HCT116 (cell line): ENCODE measurements around the gene PTPN9. TPM values are rescaled to one million over a fixed set of nuclear protein-coding genes. Genes with fewer than 3 reads are reported as not detected.

Experiments used
- ATAC-seq: fragments of 200-7000 bp; cut with Tn5 transposase; 2 replicates; pipeline ENCODE4 v1.9.1; 2020; ENCODE audit warnings: mild to moderate bottlenecking, moderate library complexity
- BruUV-seq: library from RNA; stranded (reverse); fragments of 400-500 nt; replicated peaks from 2 replicates; lab custom pipeline; 2021; lab: Mats Ljungman, UMichigan
- CTCF ChIA-PET: fragments of 300-600 bp; sonication (Branson Sonifier 250); formaldehyde crosslinking; loops from one replicate; lab custom pipeline; 2021; ENCODE audit warnings: antibody characterized with exemption; lab: Charles Lee
- POLR2A ChIA-PET: fragments of 300-600, 350-600 bp; sonication (Branson Sonifier 250); formaldehyde crosslinking; loops from one replicate; lab custom pipeline; 2021; ENCODE audit warnings: antibody characterized with exemption; lab: Charles Lee
- RAD21 ChIA-PET, 2 experiments: fragments of 300-600 bp; sonication (Branson Sonifier 250); formaldehyde crosslinking; loops; one replicate each; lab custom pipeline; 2023; ENCODE audit warnings: low total read pairs in 2 of 2; ENCODE audit not compliant: uncharacterized antibody in 2 of 2, unreplicated experiment in 2 of 2, low non-redundant PET in 1 of 2; lab: Charles Lee
- DNase-seq: peaks from one replicate; pipeline ENCODE4 v3.0.0-alpha.2; 2010; ENCODE audit warnings: low read depth, low spot score
- H2AFZ ChIP-seq: fragments of 200-600 bp; shearing (Covaris generic), sonication (generic); 2 replicates; pipeline ENCODE4 v1.6.1; 2017; ENCODE audit warnings: low read depth, mixed run types, mixed read lengths, antibody characterized with exemption, low read length; ENCODE audit not compliant: poor library complexity, severe bottlenecking
- H3K27ac ChIP-seq: 2 replicates; pipeline ENCODE4 v1.5.1; 2012; ENCODE audit warnings: low read depth, low read length
- H3K27me3 ChIP-seq: fragments of 200-600 bp; sonication (generic); 2 replicates; pipeline ENCODE4 v1.6.1; 2016; ENCODE audit warnings: mixed run types, low read length, mixed read lengths; ENCODE audit not compliant: insufficient read depth
- H3K36me3 ChIP-seq, 2 experiments: fragments of 200-500 bp in 1 of 2; fragments of 200-600 bp in 1 of 2; sonication (Bioruptor generic) in 1 of 2; sonication (generic) in 1 of 2; 2 replicates each; pipeline versions ENCODE4 v1.5.1 to v1.6.1; 2014 to 2016; ENCODE audit warnings: low read length in 2 of 2, inconsistent platforms in 1 of 2, mixed read lengths in 1 of 2, mixed run types in 1 of 2; ENCODE audit not compliant: insufficient read depth in 2 of 2, control insufficient read depth in 1 of 2
- H3K4me1 ChIP-seq, 2 experiments: fragments of 200-600 bp in 1 of 2; sonication (generic) in 1 of 2; 2 replicates each; pipeline versions ENCODE4 v1.5.1 to v1.6.1; 2012 to 2017; ENCODE audit warnings: low read length in 2 of 2, inconsistent platforms in 1 of 2, mild to moderate bottlenecking in 1 of 2, mixed read lengths in 1 of 2, mixed run types in 1 of 2, moderate library complexity in 1 of 2; ENCODE audit not compliant: insufficient read depth in 2 of 2, control insufficient read depth in 1 of 2
- H3K4me2 ChIP-seq: fragments of 200-600 bp; sonication (generic); 2 replicates; pipeline ENCODE4 v1.6.1; 2017; ENCODE audit warnings: mixed run types, low read length, mixed read lengths
- H3K4me3 ChIP-seq, 2 experiments: fragments of 200-600 bp in 1 of 2; sonication (generic) in 1 of 2; replicated peaks in 1 of 2; 2 replicates each; pipeline ENCODE4 v1.5.1; 2011 to 2016; ENCODE audit warnings: low read length in 2 of 2, control low read depth in 1 of 2, low read depth in 1 of 2, mild to moderate bottlenecking in 1 of 2, mixed read lengths in 1 of 2, mixed run types in 1 of 2
- H3K79me2 ChIP-seq: fragments of 200-600 bp; sonication (generic); 2 replicates; pipeline ENCODE4 v1.6.1; 2017; ENCODE audit warnings: mild to moderate bottlenecking, mixed run types, low read length, moderate library complexity, mixed read lengths; ENCODE audit not compliant: insufficient read depth
- H3K9ac ChIP-seq: fragments of 200-600 bp; sonication (generic); 2 replicates; pipeline ENCODE4 v1.6.1; 2016; ENCODE audit warnings: low read length, mixed read lengths
- H3K9me2 ChIP-seq: fragments of 200-600 bp; sonication (generic), shearing (Covaris generic); 2 replicates; pipeline ENCODE4 v1.6.1; 2017; ENCODE audit warnings: mixed run types, mild to moderate bottlenecking, moderate library complexity; ENCODE audit not compliant: insufficient read depth
- H3K9me3 ChIP-seq, 2 experiments: fragments of 200-500 bp in 1 of 2; fragments of 200-600 bp in 1 of 2; sonication (Bioruptor generic) in 1 of 2; sonication (generic) in 1 of 2; 2 replicates each; pipeline ENCODE4 v1.6.1; 2014 to 2017; ENCODE audit warnings: low read length in 2 of 2, mixed read lengths in 2 of 2, inconsistent platforms in 1 of 2, low read depth in 1 of 2, mild to moderate bottlenecking in 1 of 2, mixed run types in 1 of 2, moderate library complexity in 1 of 2; ENCODE audit not compliant: control insufficient read depth in 1 of 2, insufficient read depth in 1 of 2
- H4K20me1 ChIP-seq: fragments of 200-600 bp; sonication (generic), shearing (Covaris generic); 2 replicates; pipeline ENCODE4 v1.6.1; 2017; ENCODE audit warnings: mixed run types, mild to moderate bottlenecking, moderate library complexity; ENCODE audit not compliant: insufficient read depth
- CEBPB ChIP-seq: IDR thresholded peaks from 2 replicates; pipeline ENCODE4 v1.6.1; 2012; ENCODE audit warnings: low read depth
- ELF1 ChIP-seq: IDR thresholded peaks from 2 replicates; pipeline ENCODE4 v1.6.1; 2012; ENCODE audit warnings: low read depth, borderline replicate concordance
- EZH2 ChIP-seq: fragments of 200-600 bp; sonication (generic); IDR thresholded peaks from 2 replicates; pipeline ENCODE4 v1.6.1; 2017; ENCODE audit warnings: antibody characterized with exemption, mixed run types
- EZH2phosphoT487 ChIP-seq: fragments of 200-600 bp; IDR thresholded peaks from 2 replicates; pipeline ENCODE4 v1.6.1; 2018; ENCODE audit warnings: antibody characterized with exemption, borderline replicate concordance
- JUND ChIP-seq: IDR thresholded peaks from 2 replicates; pipeline ENCODE4 v1.6.1; 2012
- POLR2AphosphoS5 ChIP-seq: IDR thresholded peaks from 2 replicates; pipeline ENCODE4 v1.6.1; 2011; ENCODE audit warnings: mild to moderate bottlenecking, low read depth, low read length, moderate library complexity
- TCF7L2 ChIP-seq: IDR thresholded peaks from 2 replicates; pipeline ENCODE4 v1.7.0; 2011; ENCODE audit warnings: borderline replicate concordance, inconsistent platforms; ENCODE audit not compliant: insufficient read depth, insufficient read length; ENCODE audit errors: extremely low read depth
- ZNF274 ChIP-seq: fragments of 200-500 bp; sonication (Bioruptor generic); IDR thresholded peaks from 2 replicates; pipeline ENCODE4 v1.6.1; 2014; ENCODE audit warnings: mild to moderate bottlenecking, low read depth, low read length, inconsistent platforms
- intact Hi-C: fragments of 100-400 bp; cut with micrococcal nuclease; formaldehyde crosslinking; loops from 2 replicates; pipeline ENCODE4 v1.10.0; 2022
- total RNA-seq: library from RNA; stranded (reverse); gene quantifications from one replicate; pipeline ENCODE4 v1.2.1, GENCODE V29; 2021; ENCODE audit not compliant: unreplicated experiment
- TF ChIP-seq, protein P1 (sequence below), 3 experiments: fragments of 200-600 bp in 1 of 3; sonication (generic) in 1 of 3; IDR thresholded peaks in 2 of 3; conservative IDR thresholded peaks in 1 of 3; 2 replicates each; pipeline ENCODE4 v1.5.1; 2012 to 2017; ENCODE audit warnings: low read depth in 2 of 3, low read length in 2 of 3, antibody characterized with exemption in 1 of 3, borderline replicate concordance in 1 of 3, control low read depth in 1 of 3, mild to moderate bottlenecking in 1 of 3, mixed read lengths in 1 of 3, mixed run types in 1 of 3, moderate library complexity in 1 of 3; ENCODE audit not compliant: insufficient read depth in 1 of 3
- TF ChIP-seq, protein P2 (sequence below): IDR thresholded peaks from 2 replicates; pipeline ENCODE4 v1.6.1; 2011; ENCODE audit warnings: mild to moderate bottlenecking, low read length, moderate library complexity; ENCODE audit not compliant: insufficient replicate concordance; ENCODE audit errors: extremely low read depth

Gene PTPN9
- total RNA-seq, 1 experiment from 2014 or later, result 21.1 TPM

DNA sequence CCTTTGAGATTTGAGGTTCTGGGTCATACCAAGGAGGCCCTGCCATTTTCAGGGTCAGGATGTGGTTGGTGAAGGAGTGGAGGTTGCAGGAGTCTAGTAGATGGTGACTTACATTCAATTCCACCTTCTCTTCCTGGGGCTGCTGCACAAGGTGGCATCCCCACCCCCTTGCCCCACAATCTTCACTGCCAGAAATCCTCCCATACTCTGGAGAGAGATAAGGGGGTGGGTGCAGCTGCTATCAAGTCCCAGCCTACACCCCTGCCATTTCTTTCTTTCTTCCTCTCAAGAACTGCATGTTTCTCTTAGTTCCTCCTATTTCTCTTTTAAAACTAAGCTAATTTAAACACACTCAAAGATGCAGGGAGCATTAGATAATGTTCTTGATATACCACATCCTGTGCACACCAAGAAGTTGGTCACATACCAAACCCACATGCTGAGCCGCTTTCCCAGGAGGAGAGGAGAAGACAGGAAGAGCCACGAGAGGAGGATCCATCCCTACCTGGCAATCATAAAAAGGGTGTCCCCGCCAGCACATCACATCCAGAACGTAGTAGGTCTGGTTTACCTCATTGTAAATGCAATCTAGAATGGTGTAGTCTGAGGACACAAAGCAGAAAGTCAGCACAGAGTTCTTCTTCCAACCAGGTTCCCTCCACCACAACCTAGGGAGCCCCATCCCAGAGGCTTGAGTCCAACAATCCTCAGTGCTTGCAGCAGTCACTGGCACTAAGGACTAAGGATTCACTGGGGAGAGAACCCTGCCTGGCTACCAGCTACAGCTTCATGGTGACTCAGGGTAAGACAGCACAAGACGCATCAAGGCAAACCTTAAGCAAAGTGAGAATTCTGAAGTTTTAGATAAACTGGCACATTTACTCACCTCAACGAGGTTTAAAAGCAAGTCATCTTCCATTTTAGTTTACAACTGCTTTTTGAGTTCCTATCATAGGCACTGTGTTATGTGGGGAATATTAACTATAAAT is 27.9 kb upstream of the PTPN9 start:
- Histone ChIP-seq H4K20me1 (no peaks in the 10 kb centered on the region), H3K4me3 (no peak overlapping the region), H3K36me3 (peaks cover 25 to 38% of the 10 kb centered on the region in 2 experiments), H3K27ac (no peak overlapping the region), H3K4me1 (no peaks in the 10 kb centered on the region), H3K27me3 (no peaks in the 10 kb centered on the region), H2AFZ (no peak overlapping the region), H3K79me2 (no peaks in the 10 kb centered on the region), H3K4me2 (no peak overlapping the region), H3K9me2 (no peaks in the 10 kb centered on the region), H3K9ac (no peak overlapping the region), H3K9me3 (no peaks in the 10 kb centered on the region)
- intact Hi-C loops, result no loop called here
- ChIA-PET POLR2A (no interaction called here), CTCF (no interaction called here), RAD21 (no interaction called here)
- DNase-seq, result no peak
- TF ChIP-seq, protein P1, sequence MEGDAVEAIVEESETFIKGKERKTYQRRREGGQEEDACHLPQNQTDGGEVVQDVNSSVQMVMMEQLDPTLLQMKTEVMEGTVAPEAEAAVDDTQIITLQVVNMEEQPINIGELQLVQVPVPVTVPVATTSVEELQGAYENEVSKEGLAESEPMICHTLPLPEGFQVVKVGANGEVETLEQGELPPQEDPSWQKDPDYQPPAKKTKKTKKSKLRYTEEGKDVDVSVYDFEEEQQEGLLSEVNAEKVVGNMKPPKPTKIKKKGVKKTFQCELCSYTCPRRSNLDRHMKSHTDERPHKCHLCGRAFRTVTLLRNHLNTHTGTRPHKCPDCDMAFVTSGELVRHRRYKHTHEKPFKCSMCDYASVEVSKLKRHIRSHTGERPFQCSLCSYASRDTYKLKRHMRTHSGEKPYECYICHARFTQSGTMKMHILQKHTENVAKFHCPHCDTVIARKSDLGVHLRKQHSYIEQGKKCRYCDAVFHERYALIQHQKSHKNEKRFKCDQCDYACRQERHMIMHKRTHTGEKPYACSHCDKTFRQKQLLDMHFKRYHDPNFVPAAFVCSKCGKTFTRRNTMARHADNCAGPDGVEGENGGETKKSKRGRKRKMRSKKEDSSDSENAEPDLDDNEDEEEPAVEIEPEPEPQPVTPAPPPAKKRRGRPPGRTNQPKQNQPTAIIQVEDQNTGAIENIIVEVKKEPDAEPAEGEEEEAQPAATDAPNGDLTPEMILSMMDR (IDR thresholded peaks at IDR 0.05 in 2 of 3, conservative IDR thresholded peaks at IDR 0.05 in 1 of 3; ENCODE audit: borderline replicate concordance in 1 of 3, insufficient read depth in 1 of 3, low read depth in 2 of 3, low read length in 2 of 3), result no peak
- TF ChIP-seq EZH2phosphoT487, result no peak
- TF ChIP-seq ZNF274, result no peak
- TF ChIP-seq TCF7L2, result no peak
- no peak for TF ChIP-seq CEBPB
- no peak for TF ChIP-seq EZH2
- TF ChIP-seq, protein P2, sequence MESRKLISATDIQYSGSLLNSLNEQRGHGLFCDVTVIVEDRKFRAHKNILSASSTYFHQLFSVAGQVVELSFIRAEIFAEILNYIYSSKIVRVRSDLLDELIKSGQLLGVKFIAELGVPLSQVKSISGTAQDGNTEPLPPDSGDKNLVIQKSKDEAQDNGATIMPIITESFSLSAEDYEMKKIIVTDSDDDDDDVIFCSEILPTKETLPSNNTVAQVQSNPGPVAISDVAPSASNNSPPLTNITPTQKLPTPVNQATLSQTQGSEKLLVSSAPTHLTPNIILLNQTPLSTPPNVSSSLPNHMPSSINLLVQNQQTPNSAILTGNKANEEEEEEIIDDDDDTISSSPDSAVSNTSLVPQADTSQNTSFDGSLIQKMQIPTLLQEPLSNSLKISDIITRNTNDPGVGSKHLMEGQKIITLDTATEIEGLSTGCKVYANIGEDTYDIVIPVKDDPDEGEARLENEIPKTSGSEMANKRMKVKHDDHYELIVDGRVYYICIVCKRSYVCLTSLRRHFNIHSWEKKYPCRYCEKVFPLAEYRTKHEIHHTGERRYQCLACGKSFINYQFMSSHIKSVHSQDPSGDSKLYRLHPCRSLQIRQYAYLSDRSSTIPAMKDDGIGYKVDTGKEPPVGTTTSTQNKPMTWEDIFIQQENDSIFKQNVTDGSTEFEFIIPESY, result no peak
- TF ChIP-seq JUND, result no peak
- no peak for TF ChIP-seq POLR2AphosphoS5
- TF ChIP-seq ELF1, result no peak
- BruUV-seq, result no TSS peak
- no peak for ATAC-seq
